ENCODE data around the gene MB.
A peak's percentile ranks its signal among the peaks of the same experiment; 100 is the strongest.

MB gene

GRCh38 chr22:35657571-35658312, 40.6 kb upstream of the MB start:
- in situ Hi-C loops (cut with HindIII; ENCODE audit: low sequenced_read_pairs) = no loop called here
- no peak for DNase-seq (ENCODE audit: low read depth, low spot score)
- TF ChIP-seq CTCF (IDR thresholded peaks at IDR 0.05; ENCODE audit: low read depth, low read length) = no peak
- no peak overlapping the region for H3K4me3 ChIP-seq (ENCODE audit: low read depth, low read length)

- DNase-seq (ENCODE audit: low read depth, low spot score) = no peak
- in situ Hi-C loops (cut with HindIII; ENCODE audit: low sequenced_read_pairs) = no loop called here
- no peak overlapping the region for H3K4me3 ChIP-seq (ENCODE audit: low read depth, low read length)
- no peak for TF ChIP-seq CTCF (IDR thresholded peaks at IDR 0.05; ENCODE audit: low read depth, low read length)
Measured at GRCh38 chr22:35656284-35656752, 39.2 kb upstream of the MB start.

- no peak overlapping the region for H3K4me3 ChIP-seq (ENCODE audit: low read depth, low read length)
- no peak for TF ChIP-seq CTCF (IDR thresholded peaks at IDR 0.05; ENCODE audit: low read depth, low read length)
- in situ Hi-C loops (cut with HindIII; ENCODE audit: low sequenced_read_pairs) = no loop called here
- DNase-seq (ENCODE audit: low read depth, low spot score) = no peak
Measured at GRCh38 chr22:35653824-35654223, 36.7 kb upstream of the MB start.

GRCh38 chr22:35651085-35651484, 34.0 kb upstream of the MB start:
- DNase-seq (ENCODE audit: low read depth, low spot score) = no peak
- in situ Hi-C loops (cut with HindIII; ENCODE audit: low sequenced_read_pairs) = no loop called here
- no peak for TF ChIP-seq CTCF (IDR thresholded peaks at IDR 0.05; ENCODE audit: low read depth, low read length)
- no peak overlapping the region for H3K4me3 ChIP-seq (ENCODE audit: low read depth, low read length)

GRCh38 chr22:35649636-35650250, 32.6 kb upstream of the MB start:
- no peak for TF ChIP-seq CTCF (IDR thresholded peaks at IDR 0.05; ENCODE audit: low read depth, low read length)
- in situ Hi-C loops (cut with HindIII; ENCODE audit: low sequenced_read_pairs) = no loop called here
- H3K4me3 ChIP-seq (ENCODE audit: low read depth, low read length) = no peak overlapping the region
- DNase-seq (ENCODE audit: low read depth, low spot score) = no peak

GRCh38 chr22:35649026-35649553, 32.0 kb upstream of the MB start:
- no peak for DNase-seq (ENCODE audit: low read depth, low spot score)
- in situ Hi-C loops (cut with HindIII; ENCODE audit: low sequenced_read_pairs) = no loop called here
- TF ChIP-seq CTCF (IDR thresholded peaks at IDR 0.05; ENCODE audit: low read depth, low read length) = no peak
- peak overlapping the region; percentile 55 for H3K4me3 ChIP-seq (ENCODE audit: low read depth, low read length)

Data from astrocyte of the spinal cord (primary cell).